ENCODE data around the gene MLLT11.

Gene MLLT11

DNA sequence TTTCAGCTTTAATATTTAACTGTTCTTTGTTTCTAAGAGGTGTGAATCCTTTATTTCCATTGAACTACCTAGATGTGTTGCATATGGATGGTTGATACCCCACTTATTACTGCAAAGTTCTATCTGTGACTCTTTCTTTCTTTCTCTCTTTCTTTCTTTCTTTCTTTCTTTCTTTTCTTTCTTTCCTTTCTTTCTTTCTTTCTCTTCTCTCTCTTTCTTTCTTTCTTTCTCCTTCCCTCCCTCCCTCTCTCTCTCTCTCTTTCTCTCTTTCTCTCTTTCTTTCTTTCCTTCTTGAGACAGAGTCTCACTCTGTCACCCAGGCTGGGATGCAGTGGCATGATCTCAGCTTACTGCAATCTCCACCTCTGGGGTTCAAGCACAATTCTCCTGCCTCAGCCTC is 44.4 kb downstream of the MLLT11 start:
- TF ChIP-seq ZFX (IDR thresholded peaks at IDR 0.05) (no peak), CTCF (conservative IDR thresholded peaks at IDR 0.05) (no peak)
- no peak overlapping the region for H3K27ac ChIP-seq

- no peak for TF ChIP-seq CTCF (conservative IDR thresholded peaks at IDR 0.05)
- TF ChIP-seq ZFX (IDR thresholded peaks at IDR 0.05), result no peak
- no peak overlapping the region for H3K27ac ChIP-seq
These were observed 46.7 kb downstream of the MLLT11 start for GRCh38 chr1:151106894-151107293.

DNA sequence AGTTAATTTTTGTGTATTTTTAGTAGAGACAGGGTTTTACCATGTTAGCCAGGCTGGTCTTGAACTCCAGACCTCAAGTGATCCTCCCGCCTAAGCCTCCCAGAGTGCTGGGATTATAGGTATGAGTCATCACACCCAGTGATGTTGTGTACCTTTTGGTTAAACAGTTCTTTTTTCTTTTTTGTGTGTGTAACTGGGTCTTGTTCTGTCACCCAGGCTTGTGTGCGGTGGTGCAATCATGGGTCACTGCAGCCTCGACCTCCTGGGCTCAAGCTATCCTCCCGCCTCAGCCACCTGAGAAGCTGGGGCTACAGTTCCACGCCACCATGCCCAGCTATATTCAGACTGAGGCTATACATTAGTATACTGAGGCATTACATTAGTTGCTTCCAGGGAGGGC is 48.1 kb downstream of the MLLT11 start:
- TF ChIP-seq ZFX (IDR thresholded peaks at IDR 0.05), result no peak
- TF ChIP-seq CTCF (conservative IDR thresholded peaks at IDR 0.05), result no peak
- H3K27ac ChIP-seq, result no peak overlapping the region

DNA sequence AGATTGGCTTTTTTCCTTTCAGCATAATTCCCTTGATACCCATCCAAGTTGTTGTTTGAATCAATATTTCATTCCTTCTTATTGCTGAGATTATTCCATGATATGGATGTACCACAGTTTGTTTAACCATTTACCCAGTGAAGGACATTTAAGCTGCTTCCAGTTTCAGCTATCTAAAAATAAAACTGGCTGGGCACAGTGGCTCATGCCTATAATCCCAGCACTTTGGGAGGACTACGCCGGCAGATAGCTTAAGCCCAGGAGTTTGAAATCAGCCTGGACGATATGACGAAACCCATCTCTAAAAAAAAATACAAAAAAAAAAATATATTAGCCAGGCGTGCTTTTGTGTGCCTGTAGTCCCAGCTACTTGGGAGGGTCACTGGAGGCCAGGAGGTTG is 53.7 kb downstream of the MLLT11 start:
- TF ChIP-seq ZFX (IDR thresholded peaks at IDR 0.05), result no peak
- TF ChIP-seq CTCF (conservative IDR thresholded peaks at IDR 0.05), result no peak
- no peak overlapping the region for H3K27ac ChIP-seq
